T-helper 1 cell (primary cell): ENCODE measurements around the gene SYNE1.

Experiments used
- DNase-seq, 5 donors: peaks; one replicate each; pipeline ENCODE4 v3.0.0-alpha.2; 2012 to 2020

SYNE1 gene

GRCh38 chr6:152420696-152421095, 216.5 kb downstream of the SYNE1 start:
- DNase-seq: no peak

- DNase-seq: no peak
Observed at GRCh38 chr6:152418551-152418950, 218.6 kb downstream of the SYNE1 start.

GRCh38 chr6:152416652-152417051, 220.5 kb downstream of the SYNE1 start:
- no peak for DNase-seq

GRCh38 chr6:152404936-152405595, 232.1 kb downstream of the SYNE1 start:
- DNase-seq: no peak

- DNase-seq: no peak
Observed at GRCh38 chr6:152404086-152404857, 232.9 kb downstream of the SYNE1 start.

GRCh38 chr6:152402791-152403190, 234.4 kb downstream of the SYNE1 start:
- DNase-seq: no peak

- no peak for DNase-seq
Observed at GRCh38 chr6:152401978-152402377, 235.2 kb downstream of the SYNE1 start.

GRCh38 chr6:152399399-152399798, 237.8 kb downstream of the SYNE1 start:
- no peak for DNase-seq

GRCh38 chr6:152398993-152399392, 238.2 kb downstream of the SYNE1 start:
- DNase-seq: no peak

- no peak for DNase-seq
Observed at GRCh38 chr6:152398316-152398715, 238.8 kb downstream of the SYNE1 start.

- DNase-seq: no peak
Observed at GRCh38 chr6:152394303-152394702, 242.9 kb downstream of the SYNE1 start.

- no peak for DNase-seq
Observed at GRCh38 chr6:152391179-152391880, 245.8 kb downstream of the SYNE1 start.

GRCh38 chr6:152387091-152387490, 250.1 kb downstream of the SYNE1 start:
- no peak for DNase-seq

GRCh38 chr6:152386131-152386530, 251.0 kb downstream of the SYNE1 start:
- DNase-seq: no peak

GRCh38 chr6:152380993-152381898, 255.9 kb downstream of the SYNE1 start:
- no peak for DNase-seq

- no peak for DNase-seq
Observed at GRCh38 chr6:152380351-152380767, 256.8 kb downstream of the SYNE1 start.

- no peak for DNase-seq
Observed at GRCh38 chr6:152379423-152379822, 257.7 kb downstream of the SYNE1 start.

GRCh38 chr6:152378169-152378568, 259.0 kb downstream of the SYNE1 start:
- DNase-seq: no peak

GRCh38 chr6:152375197-152375596, 262.0 kb downstream of the SYNE1 start:
- no peak for DNase-seq

- no peak for DNase-seq
Observed at GRCh38 chr6:152372945-152373344, 264.2 kb downstream of the SYNE1 start.

- no peak for DNase-seq
Observed at GRCh38 chr6:152371775-152372174, 265.4 kb downstream of the SYNE1 start.

- no peak for DNase-seq
Observed at GRCh38 chr6:152368751-152369624, 268.2 kb downstream of the SYNE1 start.
